HG03097 (cell line): ENCODE results near the gene PTOV1.
A peak's percentile ranks its signal among the peaks of the same experiment; 100 is the strongest.
"Not testable (repeated sequence)": the region's sequence is repeated elsewhere in the genome, so short reads cannot be mapped to it uniquely, and the experiment has no call there.

Source experiments
- ATAC-seq: cut with Tn5 transposase; IDR thresholded peaks from one replicate; pipeline ENCODE4 v1.9.1; 2021; ENCODE audit not compliant: unreplicated experiment, low FRiP score

The PTOV1 gene

DNA sequence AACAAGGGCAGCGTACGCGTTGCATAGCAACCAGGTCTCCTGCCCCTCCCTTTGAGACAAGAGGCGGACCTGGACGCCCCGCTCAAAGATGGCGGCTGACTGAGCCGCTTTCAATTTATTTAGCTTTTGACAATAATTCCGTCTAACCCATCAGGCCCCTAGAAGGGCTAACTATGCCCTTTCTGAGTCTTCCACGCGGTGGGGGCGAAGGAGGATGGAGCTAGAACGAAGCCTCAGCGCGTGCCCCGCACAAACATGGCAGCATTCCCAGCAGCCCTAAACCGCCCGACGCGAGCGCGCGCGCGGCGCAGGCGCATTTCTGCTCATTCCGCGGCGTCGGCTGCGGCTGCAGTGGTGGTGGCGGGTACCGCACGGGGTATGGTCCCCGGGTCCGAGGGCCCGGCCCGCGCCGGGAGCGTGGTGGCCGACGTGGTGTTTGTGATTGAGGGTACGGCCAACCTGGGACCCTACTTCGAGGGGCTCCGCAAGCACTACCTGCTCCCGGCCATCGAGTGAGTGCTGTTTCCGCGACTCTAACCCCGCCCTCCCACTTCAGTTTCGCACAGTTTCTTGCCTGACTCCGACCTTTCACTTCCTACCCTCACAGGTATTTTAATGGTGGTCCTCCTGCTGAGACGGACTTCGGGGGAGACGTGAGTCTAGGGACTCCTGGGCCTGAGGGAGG lies 32.9 kb upstream of the PTOV1 start, which contains the start of gene MED25:
MED25 (plus strand) TSS at position 326 of the 685 bp plus-strand sequence; CDS start at position 379, 53 bp downstream.
- ATAC-seq = peak; percentile 77

DNA sequence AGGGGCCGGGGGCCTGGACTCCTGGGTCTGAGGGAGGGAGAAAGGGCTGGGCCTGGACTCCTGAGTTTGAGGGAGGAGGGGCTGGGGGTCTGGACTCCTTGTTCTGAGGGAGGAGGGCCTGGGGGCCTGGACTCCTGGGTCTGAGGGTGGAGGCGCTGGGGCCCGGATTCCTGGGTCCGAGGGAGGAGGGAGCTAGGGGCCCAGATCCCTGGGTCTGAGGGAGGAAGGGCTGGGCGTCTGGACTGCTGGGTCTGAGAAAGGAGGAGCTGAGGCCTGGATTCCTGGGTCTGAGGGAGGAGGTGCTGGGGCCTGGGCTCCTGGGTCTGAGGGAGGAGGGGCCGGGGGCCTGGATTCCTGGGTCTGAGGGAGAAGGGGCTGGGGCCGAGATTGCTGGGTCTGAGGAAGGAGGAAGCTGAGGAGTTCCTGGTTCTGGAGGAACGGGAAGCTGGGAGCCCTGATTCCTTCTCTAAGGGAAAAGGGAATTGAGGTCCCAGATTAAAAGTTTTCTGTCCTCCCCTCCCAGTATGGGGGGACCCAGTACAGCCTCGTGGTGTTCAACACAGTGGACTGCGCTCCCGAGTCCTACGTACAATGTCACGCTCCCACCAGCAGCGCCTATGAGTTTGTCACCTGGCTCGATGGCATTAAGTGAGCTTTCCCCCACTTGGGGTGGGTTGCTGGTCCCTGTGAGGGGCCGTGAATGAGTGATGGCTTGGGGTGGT lies 32.1 kb upstream of the PTOV1 start:
- no peak for ATAC-seq

DNA sequence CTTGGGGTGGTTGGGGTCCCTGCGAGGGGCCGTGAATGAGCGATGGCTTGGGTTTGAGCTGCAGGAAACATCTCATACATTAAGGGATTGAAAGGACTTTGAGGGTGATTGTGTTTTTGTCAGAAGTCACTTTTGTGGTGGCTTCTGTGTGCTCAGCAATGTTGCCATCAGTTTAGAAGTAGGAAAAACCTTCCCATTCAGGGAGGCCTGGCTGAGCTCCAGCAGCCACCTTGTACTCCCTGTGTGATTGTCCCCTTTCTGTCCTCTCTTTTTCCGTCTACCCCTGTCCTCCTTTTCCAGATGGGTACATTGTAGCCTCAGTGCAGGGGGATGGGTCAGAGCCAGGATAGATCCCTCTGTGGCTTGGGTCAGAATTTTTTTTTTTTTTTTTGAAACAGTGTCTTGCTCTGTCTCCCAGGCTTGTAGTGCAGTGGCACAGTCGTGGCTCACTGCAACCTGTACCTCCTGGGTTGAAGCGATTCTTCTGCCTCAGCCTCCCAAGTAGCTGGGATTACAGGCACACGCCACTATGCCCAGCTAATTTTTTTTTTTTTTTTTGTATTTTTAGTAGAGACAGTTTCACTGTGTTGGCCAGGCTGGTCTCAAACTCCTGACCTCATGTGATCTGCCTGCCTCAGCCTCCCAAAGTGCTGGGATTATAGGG lies 31.4 kb upstream of the PTOV1 start:
- not testable (repeated sequence) for ATAC-seq

DNA sequence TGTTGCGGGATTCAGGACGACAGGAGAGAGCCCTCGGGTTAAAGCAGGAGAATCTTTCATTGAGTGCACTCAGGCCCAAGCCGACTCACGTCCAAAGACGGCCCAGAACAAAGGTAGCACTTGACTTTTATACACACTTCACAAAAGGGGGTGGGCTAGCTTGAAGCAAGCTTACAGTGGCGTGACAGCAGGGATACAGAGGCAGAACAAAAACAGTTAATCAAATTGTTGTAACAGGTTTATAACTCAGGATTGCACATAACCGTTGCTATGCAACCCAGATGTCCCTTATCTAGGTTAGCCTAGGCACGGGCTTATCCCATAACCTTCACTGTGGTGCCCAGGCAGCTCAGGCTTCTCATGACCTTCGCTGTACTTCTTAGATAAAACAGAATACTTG lies 30.8 kb upstream of the PTOV1 start:
- no peak for ATAC-seq

DNA sequence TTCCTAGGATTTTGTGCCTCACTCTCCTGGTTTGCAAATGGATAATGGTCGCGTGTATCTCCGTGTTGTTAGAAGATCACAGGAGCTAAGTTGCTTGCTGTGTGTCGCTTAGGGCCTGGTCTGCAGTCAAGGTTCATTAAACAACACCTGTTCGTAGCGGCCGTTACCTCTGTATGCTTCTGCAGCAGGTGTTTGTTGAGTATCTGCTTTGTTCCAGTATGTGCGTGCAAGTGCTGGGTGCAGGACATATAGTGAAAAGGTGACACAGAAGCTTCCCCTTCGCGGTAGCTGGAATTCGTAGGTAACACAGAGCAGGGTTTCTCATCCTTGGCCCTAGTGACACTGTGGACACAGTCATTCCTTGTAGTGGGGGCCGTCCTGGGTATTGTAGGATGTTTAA lies 27.5 kb upstream of the PTOV1 start:
- ATAC-seq = no peak

DNA sequence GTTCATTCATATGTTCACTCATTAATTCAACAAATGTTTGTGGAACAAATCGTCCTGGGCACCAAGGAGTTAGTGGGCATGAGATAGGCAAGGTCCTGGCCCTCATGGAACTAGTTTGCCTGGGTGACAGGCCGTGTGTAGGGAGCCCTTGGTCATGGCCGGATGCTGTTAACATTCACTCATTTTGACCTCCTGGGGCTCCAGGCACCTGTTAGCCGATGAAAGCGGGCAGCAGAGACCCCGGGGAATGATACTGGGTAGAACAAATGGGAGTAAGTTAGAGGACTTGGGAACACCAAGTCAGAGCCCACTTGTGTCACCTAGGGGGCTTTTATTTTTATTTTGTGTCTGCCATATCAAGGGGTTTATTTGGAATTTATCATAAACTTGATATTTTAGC lies 26.3 kb upstream of the PTOV1 start:
- no peak for ATAC-seq

DNA sequence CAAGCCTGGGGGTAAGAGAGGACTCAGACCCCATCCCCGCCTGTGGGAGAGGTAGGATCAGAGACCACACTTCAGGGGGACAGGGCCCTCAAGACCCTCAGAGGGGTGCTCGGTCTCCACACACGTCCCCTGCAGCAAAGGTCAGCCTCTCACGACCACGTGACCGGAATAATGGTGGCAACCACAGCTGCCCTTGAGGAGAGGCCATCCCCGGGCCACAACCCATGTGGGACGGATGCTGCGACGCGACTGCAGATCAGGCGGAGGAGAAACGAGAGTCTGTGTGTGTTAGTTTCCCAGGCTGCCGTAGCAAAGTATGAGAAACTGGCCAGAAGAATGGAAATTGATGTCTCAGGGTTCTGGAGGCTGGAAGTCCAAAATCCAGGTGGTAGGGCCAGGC lies 23.9 kb upstream of the PTOV1 start:
- ATAC-seq = no peak

DNA sequence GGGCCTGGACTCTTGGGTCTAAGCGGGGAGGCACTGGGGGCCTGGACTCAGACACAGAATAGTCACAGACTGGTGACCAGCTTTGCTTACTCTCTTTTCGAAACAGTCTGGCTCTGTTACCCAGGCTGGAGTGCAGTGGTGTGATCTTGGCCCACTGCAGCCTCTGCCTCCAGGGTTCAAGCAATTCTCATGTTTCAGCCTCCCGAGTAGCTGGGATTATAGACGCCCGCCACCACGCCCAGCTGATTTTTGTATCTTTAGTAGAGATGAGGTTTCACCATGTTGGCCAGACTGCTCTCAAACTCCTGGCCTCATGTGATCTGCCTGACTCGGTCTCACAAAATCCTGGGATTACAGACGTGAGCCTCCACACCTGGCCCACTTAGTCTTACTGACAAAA lies 21.8 kb upstream of the PTOV1 start:
- no peak for ATAC-seq

DNA sequence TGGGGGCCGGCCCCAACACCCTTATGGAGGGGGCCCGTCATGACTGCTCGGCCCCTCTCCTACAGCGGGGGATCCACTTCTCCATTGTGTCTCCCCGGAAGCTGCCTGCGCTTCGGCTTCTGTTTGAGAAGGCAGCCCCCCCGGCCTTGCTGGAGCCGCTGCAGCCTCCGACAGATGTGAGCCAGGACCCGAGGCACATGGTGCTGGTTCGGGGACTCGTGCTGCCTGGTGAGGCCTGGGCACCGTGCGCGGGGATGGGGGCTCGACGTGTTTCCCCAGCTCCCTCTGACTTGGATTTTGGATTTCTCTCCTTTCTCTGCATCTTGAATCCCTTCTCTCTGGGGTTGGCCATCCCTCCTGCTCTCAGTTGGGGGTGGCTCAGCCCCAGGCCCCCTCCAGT lies 21.2 kb upstream of the PTOV1 start:
- ATAC-seq = no peak

DNA sequence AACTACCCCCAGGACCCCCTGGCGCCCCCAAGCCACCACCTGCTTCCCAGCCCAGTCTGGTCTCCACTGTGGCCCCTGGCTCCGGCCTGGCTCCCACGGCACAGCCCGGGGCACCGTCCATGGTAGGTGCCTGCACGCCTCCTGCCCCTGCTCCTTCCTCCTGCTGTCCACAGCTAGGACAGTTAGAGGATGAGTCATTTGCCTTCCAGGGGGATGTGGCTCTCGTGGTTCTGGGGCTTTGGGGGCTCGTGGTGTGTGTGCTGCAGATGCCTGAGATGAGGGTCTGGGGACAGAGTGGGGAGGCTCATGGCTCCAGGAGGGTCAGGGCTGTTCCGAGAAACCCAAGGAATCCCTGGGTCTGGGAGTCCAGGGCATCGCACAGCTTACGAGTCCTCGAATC lies 20.2 kb upstream of the PTOV1 start:
- ATAC-seq = no peak

DNA sequence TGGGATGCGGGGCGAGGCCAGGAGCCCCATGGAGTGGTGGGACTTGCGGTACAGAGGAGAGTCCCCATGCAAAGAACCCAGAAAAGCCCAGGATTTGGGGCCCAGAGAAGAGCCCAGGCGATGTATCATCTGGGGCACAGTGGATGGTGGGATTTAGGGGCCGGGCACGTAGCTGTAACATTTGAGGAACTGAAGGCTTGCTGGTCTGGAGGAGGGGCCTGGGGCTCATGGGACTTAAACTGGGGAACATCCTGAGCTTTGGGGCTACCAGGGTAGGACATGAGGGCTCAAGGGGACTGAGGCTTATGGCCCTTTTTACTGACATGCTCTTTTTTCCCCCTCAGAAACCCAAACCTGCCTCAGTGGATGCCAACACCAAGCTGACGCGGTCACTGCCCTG lies 19.4 kb upstream of the PTOV1 start:
- no peak for ATAC-seq

DNA sequence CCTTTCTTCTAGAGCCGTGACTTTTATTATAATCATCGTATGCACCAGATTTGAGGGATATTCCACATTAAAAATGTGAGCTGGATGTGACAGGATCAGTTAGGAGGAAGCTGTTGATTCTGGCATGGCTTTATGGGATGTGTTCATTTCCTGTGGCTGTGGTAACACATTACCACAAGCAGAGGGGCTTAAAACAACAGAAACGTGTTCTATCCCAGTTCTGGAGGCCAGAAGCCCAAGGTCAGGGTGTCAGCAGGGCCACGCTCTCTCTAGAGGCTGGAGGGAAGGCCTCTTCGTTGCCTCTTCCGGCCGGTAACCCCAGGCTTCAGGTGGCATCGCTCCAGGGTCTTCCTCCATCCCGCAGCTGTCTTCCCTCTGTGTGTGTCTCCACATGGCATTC lies 18.4 kb upstream of the PTOV1 start:
- no peak for ATAC-seq

DNA sequence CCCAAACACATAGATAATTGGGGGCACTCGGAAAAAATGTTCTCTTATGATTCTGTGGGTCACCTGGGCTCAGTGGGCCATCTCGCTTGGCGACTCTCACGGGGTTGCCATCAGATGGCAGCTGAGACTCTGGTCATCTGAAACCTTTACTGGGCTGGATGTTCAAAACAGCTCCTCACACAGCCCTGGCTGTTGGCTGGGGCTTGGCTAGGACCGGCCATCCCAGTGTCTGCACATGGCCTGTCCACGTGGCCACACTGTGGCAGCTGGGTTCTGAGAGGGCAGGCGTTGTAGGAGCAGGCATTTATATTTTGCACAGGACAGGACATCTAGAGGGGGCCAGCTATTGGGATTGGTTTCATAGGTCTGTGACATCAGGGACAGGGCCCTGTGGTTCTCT lies 17.4 kb upstream of the PTOV1 start:
- ATAC-seq = no peak

DNA sequence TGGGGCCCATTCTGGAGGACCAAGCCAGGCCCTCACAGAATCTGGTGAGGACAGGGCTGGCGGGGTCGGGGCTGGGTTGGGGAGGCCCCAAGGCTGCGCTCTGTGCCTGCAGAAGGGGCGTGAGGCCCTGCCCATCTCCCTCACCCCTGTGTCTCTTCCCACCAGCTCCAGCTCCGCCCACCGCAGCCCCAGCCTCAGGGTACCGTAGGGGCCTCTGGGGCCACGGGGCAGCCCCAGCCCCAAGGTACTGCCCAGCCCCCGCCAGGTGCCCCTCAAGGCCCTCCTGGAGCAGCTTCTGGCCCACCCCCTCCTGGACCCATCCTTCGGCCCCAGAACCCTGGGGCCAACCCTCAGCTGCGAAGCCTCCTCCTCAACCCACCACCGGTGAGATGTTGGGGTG lies 15.4 kb upstream of the PTOV1 start:
- ATAC-seq = no peak

DNA sequence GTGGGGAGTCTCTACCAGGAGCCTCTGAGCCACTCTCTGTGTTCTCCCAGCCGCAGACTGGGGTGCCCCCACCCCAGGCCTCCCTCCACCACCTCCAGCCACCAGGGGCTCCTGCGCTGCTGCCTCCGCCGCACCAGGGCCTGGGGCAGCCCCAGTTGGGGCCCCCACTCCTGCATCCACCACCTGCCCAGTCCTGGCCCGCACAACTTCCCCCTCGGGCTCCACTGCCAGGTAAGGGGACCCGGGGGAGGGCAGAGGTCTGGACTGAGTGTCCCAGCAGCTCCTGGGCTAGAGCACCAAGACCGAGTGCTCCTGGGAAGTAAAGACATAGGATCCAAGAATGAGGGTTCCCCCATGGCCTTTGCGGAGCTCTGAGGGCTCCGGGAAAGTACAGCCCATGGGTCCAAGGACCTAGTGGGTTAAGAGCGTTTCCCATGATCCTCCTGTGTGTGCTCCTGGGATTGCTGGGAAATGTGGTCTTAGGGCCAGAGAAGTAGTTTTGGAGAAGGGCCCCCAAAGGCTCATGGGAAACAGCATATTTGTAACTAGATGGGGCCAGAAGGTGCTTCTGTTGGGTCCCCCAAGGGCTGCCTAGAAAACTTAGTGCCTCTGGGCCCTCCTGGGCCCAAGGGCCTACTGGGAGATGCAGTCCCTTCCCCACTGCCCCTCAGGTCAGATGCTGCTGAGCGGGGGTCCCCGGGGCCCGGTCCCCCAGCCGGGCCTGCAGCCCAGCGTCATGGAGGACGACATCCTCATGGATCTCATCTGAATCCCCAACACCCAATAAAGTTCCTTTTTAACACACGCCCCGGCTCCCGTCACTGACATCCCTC lies 14.6 kb upstream of the PTOV1 start:
- ATAC-seq = no peak

DNA sequence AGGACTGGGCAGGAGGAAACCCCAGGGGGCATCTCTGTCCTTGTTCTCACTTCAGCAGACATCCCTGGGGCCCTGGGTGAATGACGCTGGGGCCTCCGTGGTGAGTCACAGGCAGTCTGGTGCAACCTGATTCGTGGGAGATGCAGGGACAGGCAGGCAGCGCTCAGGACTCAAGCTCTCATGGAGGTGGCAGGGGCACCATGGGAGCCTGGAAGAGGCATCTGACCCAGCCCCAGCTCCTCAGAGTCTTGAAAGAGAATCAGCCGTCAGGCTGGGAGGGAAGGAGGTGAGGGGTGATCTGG lies 14.0 kb upstream of the PTOV1 start:
- no peak for ATAC-seq

DNA sequence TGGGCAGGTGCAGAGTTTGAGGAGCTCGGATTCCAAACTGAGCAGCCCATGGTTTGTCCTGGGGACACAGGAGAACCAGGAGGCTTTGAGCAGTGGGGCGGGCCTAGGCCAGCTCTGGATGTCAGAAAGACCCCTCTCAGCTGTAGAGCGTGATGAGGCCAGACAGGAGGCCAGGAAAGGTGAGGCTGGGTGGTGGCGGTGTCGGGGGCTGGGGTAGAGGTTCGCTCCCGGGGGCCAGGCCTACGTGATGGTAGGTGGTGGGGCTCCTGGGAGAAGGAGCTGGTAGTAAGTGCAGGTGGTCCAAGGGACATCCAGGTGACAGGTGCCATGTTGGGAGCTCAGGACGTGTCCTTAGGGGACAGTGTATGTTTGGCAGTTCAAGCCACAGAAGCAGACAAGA lies 13.5 kb upstream of the PTOV1 start:
- ATAC-seq = no peak

DNA sequence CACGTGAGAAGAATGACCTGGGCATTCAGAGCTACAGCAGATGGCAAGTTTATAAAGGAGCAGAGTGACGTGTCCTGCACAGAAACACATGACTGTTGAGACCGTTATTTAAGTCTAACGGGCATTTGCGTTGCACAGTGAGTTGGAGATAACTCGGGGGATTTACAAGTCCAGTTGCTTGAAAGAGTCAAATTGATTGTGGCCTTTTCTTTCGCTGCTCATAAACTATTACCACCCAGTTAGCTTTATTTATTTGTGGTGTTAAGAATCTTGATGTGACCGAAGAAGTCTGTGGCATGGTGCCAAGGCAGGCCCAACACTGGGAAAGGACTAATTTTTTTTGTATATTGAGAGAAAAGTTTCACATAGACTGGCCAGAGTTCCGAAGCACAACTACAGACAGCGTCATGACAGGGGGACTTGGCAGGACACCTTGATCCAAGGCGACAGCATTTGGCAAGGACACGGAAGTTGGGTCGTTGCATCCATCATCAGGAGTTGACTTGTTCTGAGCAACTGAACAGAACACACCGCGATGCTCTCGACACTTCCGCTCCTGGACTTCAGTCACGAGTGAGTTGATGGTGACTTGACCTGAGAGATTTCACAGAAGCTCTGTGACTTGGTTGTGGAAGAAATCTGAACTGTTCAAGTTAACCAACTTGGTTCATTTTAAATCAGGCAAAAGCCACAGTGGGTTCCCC lies 11.9 kb upstream of the PTOV1 start:
- ATAC-seq = no peak

DNA sequence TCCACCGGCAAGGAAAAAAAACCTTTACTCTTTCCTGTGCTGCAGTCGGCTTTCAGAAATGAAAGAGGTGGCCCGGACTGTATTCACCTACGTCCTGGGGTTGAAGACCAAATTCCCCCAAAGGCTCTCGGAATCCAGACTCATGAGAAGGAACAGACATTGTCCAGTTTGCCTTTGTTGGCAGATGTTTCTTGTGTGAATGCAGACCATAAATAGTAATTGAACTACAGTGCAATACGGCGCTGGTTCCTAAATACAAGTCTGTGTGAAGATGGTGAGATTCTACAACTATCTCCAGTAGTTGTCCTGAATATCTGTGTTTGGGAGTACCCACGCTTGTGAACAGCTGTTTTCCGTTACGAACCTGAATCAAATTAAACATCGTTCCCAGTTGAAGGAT lies 11.2 kb upstream of the PTOV1 start:
- ATAC-seq = no peak

DNA sequence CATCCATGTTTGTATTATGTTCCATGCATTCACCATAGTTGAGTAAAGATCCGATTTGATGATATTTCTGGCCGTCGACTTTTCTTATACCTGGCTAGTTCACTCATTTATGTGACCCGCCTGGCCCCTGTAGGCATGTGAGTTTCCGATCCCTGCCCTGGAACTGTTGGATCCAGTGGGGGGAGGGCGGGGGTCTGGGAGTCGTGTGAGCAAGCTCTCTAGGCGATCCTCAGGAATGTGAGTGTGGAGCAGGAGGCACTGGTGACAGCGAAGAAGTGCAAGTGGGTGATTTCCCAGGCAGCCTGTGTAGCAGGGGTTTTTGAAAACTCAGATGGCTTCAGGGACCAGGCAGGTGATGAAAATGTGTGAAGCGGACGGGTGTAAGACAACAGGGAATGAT lies 10.6 kb upstream of the PTOV1 start:
- ATAC-seq = no peak
